Sigmoid colon (tissue), 7 donors: ENCODE measurements around the gene SNX14. TPM values are rescaled to one million over a fixed set of nuclear protein-coding genes. Genes with fewer than 3 reads are reported as not detected.

ENCODE experiments used
- DNase-seq: peaks from one replicate; pipeline ENCODE4 v3.0.0-alpha.2; 2019
- H3K27ac ChIP-seq, 4 donors: fragments of 200-600 bp; sonication (generic); one replicate each; pipeline ENCODE4 v1.5.1; 2016 to 2019; ENCODE audit warnings: mild to moderate bottlenecking in 1 of 4
- H3K27me3 ChIP-seq, 3 donors: fragments of 200-600 bp; sonication (generic); one replicate each; pipeline ENCODE4 v1.5.1; 2019; ENCODE audit warnings: mild to moderate bottlenecking in 1 of 3
- H3K36me3 ChIP-seq, 4 donors: fragments of 200-600 bp; sonication (generic); one replicate each; pipeline ENCODE4 v1.5.1; 2016 to 2019
- H3K4me1 ChIP-seq, 4 donors: fragments of 200-600 bp; sonication (generic); one replicate each; pipeline ENCODE4 v1.5.1; 2017 to 2019
- H3K4me3 ChIP-seq, 4 donors: fragments of 200-600 bp; sonication (generic); one replicate each; pipeline ENCODE4 v1.5.1; 2017 to 2019; ENCODE audit warnings: mild to moderate bottlenecking in 2 of 4, moderate library complexity in 1 of 4
- H3K9me3 ChIP-seq, 4 donors: fragments of 200-600 bp in 3 of 4; sonication (generic) in 3 of 4; one replicate each; pipeline versions ENCODE4 v1.5.1 to v1.6.1; 2013 to 2019
- EP300 ChIP-seq, 4 donors: sonication (generic); formaldehyde crosslinking; IDR thresholded peaks; one replicate each; pipeline ENCODE4 v1.6.1; 2017; ENCODE audit warnings: antibody characterized with exemption in 4 of 4
- POLR2A ChIP-seq, 2 donors: fragments of 450-650 bp; IDR thresholded peaks; one replicate each; pipeline ENCODE4 v1.6.1; 2016; ENCODE audit warnings: antibody characterized with exemption in 2 of 2, mild to moderate bottlenecking in 2 of 2, moderate library complexity in 2 of 2
- POLR2AphosphoS5 ChIP-seq, 4 donors: sonication (generic); formaldehyde crosslinking; IDR thresholded peaks; one replicate each; pipeline ENCODE4 v1.6.1; 2017; ENCODE audit warnings: antibody characterized with exemption in 4 of 4
- WGBS, 2 donors: extraction: QIAGEN DNeasy Blood & Tissue Kit; methylation state at CpG; one replicate each; pipeline ENCODE4 v1.1.7; 2013; 5-methylcytosine and 5-hydroxymethylcytosine counted together
- intact Hi-C: fragments of 100-400 bp; cut with DNase I; formaldehyde crosslinking; loops from one replicate; pipeline ENCODE4 v1.15.1; 2023
- polyA plus RNA-seq, 3 donors: library from polyadenylated mRNA; stranded (reverse); fragments of 200-250 nt; gene quantifications; one replicate each; pipeline ENCODE4 v1.2.3, GENCODE V29; 2013
- total RNA-seq, 4 donors: library from RNA; depleted of rRNA; stranded (reverse); fragments of >200 nt; gene quantifications; one replicate each; pipeline ENCODE4 v1.1.0, GENCODE V29; 2016
- TF ChIP-seq, protein P1 (sequence below), 4 experiments: fragments of 450-650 bp in 3 of 4; fragments of 200-600 bp in 1 of 4; IDR thresholded peaks; one replicate each; pipeline ENCODE4 v1.5.1; 2016 to 2019; ENCODE audit warnings: antibody characterized with exemption in 4 of 4, mild to moderate bottlenecking in 3 of 4, moderate library complexity in 2 of 4
- donor health status: healthy with polysubstance abuse.
- donor health status: Bipolar disorder and iron deficiency.
- donor health status: healthy.

The SNX14 gene
- total and polyA plus RNA-seq, 7 donors, result 12.9 to 94.2 (median 61.1) TPM

DNA sequence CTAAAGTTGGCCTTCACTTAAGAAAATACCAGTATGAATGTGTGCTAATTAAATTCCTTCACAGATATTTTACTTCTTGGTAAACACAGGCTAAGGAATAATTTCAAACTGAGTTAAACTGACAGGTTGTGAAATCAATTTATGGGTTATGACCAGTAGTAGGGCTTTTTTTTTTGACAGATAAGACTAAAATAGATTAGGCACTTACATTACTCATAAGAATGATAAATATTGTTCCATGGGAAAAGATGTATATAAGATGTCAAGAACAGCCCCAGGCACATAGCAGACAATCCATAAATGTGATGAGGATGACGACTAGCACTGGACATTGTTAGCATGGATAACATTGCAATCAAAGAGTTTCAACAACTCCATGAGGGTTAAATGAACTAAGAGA lies 120.9 kb downstream of the SNX14 start:
- TF ChIP-seq, protein P1, sequence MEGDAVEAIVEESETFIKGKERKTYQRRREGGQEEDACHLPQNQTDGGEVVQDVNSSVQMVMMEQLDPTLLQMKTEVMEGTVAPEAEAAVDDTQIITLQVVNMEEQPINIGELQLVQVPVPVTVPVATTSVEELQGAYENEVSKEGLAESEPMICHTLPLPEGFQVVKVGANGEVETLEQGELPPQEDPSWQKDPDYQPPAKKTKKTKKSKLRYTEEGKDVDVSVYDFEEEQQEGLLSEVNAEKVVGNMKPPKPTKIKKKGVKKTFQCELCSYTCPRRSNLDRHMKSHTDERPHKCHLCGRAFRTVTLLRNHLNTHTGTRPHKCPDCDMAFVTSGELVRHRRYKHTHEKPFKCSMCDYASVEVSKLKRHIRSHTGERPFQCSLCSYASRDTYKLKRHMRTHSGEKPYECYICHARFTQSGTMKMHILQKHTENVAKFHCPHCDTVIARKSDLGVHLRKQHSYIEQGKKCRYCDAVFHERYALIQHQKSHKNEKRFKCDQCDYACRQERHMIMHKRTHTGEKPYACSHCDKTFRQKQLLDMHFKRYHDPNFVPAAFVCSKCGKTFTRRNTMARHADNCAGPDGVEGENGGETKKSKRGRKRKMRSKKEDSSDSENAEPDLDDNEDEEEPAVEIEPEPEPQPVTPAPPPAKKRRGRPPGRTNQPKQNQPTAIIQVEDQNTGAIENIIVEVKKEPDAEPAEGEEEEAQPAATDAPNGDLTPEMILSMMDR (IDR thresholded peaks at IDR 0.05), result no peak
- TF ChIP-seq EP300 (IDR thresholded peaks at IDR 0.05) (no peak), POLR2A (IDR thresholded peaks at IDR 0.05) (no peak), POLR2AphosphoS5 (IDR thresholded peaks at IDR 0.05) (no peak)
- no peak overlapping the region for H3K4me3 ChIP-seq
- peaks cover 0 to 12% (median 7%) of the 10 kb centered on the region in 4 donors for H3K4me1 ChIP-seq
- intact Hi-C loops, result no loop called here
- no peak for DNase-seq
- H3K27me3 ChIP-seq, result no peaks in the 10 kb centered on the region
- 86 to 94% methylated on average over 1 of the region's 1 CpG for WGBS, 2 donors
- peak overlapping the region in 1 of 4 donors; percentile 13 for H3K27ac ChIP-seq
- peaks cover 0 to 9% (median 0%) of the 10 kb centered on the region in 4 donors for H3K36me3 ChIP-seq
- no peaks in the 10 kb centered on the region for H3K9me3 ChIP-seq

GRCh38 chr6:85470023-85470410 lies 123.6 kb downstream of the SNX14 start:
- no peaks in the 10 kb centered on the region for H3K27me3 ChIP-seq
- peaks cover 0 to 9% (median 0%) of the 10 kb centered on the region in 4 donors for H3K36me3 ChIP-seq
- intact Hi-C loops, result no loop called here
- TF ChIP-seq, protein P1 (IDR thresholded peaks at IDR 0.05), result no peak
- TF ChIP-seq POLR2A (IDR thresholded peaks at IDR 0.05) (no peak), EP300 (IDR thresholded peaks at IDR 0.05) (no peak), POLR2AphosphoS5 (IDR thresholded peaks at IDR 0.05) (no peak)
- no peak overlapping the region for H3K27ac ChIP-seq
- H3K9me3 ChIP-seq, result no peaks in the 10 kb centered on the region
- H3K4me1 ChIP-seq, result peaks cover 0 to 19% (median 12%) of the 10 kb centered on the region in 4 donors
- WGBS, 2 donors, result 65 to 76% methylated on average over 2 of the region's 2 CpGs
- DNase-seq, result no peak
- H3K4me3 ChIP-seq, result no peak overlapping the region

DNA sequence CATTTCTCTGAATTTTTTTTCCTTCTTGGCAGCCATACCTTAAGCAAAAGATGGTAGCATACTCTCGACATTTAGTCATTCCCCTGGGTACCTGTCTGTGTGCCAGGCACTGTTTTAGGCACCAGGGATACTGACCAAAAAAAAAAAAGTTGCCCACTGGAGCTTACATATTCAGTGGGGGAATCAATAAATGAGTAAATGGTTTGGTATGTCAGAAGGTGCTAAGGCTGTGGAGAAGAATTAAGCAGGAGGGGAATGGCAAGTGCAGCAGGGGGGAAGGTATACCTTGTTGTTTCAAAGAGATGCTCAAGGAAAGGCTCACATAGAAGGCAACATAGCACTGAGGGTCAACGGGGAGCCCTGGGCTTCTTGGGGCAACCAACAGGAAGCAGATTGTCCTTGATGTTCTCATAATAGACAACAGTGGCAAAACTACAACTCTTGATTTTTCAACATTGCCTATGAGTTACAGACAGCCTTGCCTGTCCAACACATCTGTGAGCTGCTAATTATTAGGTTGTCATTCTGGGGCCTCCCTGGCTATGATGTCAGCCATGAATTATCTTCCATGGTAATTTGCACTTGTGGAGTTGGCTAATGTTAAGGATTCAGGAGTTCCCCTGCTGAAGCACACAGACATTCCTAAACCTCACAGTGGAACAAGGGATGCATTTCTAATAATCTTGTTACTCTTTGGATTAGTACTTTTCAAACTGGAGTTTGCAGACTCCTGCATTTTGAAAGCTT lies 124.2 kb downstream of the SNX14 start:
- 82 to 87% methylated on average over 2 of the region's 2 CpGs for WGBS, 2 donors
- Histone ChIP-seq H3K36me3 (peaks cover 0 to 9% (median 0%) of the 10 kb centered on the region in 4 donors), H3K27ac (no peak overlapping the region), H3K4me1 (peaks cover 0 to 23% (median 16%) of the 10 kb centered on the region in 4 donors), H3K27me3 (no peaks in the 10 kb centered on the region), H3K4me3 (no peak overlapping the region), H3K9me3 (no peaks in the 10 kb centered on the region)
- TF ChIP-seq EP300 (IDR thresholded peaks at IDR 0.05) (no peak), POLR2AphosphoS5 (IDR thresholded peaks at IDR 0.05) (no peak), POLR2A (IDR thresholded peaks at IDR 0.05) (no peak)
- TF ChIP-seq, protein P1 (IDR thresholded peaks at IDR 0.05), result no peak
- DNase-seq, result no peak
- intact Hi-C loops, result no loop called here

- intact Hi-C loops, result no loop called here
- peaks cover 0 to 23% (median 20%) of the 10 kb centered on the region in 4 donors for H3K4me1 ChIP-seq
- TF ChIP-seq, protein P1 (IDR thresholded peaks at IDR 0.05), result no peak
- TF ChIP-seq POLR2AphosphoS5 (IDR thresholded peaks at IDR 0.05), result no peak
- peaks cover 0 to 9% (median 0%) of the 10 kb centered on the region in 4 donors for H3K36me3 ChIP-seq
- no peak for DNase-seq
- H3K27me3 ChIP-seq, result no peaks in the 10 kb centered on the region
- no peak overlapping the region for H3K4me3 ChIP-seq
- no peaks in the 10 kb centered on the region for H3K9me3 ChIP-seq
- no peak overlapping the region for H3K27ac ChIP-seq
Observed at GRCh38 chr6:85468326-85468725, 125.3 kb downstream of the SNX14 start.
